GM12865 (cell line): Measurements from ENCODE around the gene FCF1.

Experiments
- DNase-seq: peaks from one replicate; pipeline ENCODE4 v3.0.0; 2010; ENCODE audit warnings: low read depth
- H3K4me3 ChIP-seq: 2 replicates; pipeline ENCODE4 v1.5.1; 2011; ENCODE audit warnings: mild to moderate bottlenecking, low read depth, low read length, control low read depth
- CTCF ChIP-seq: IDR thresholded peaks from 2 replicates; pipeline ENCODE4 v1.5.1; 2011; ENCODE audit warnings: low read length, control low read depth, low read depth, inconsistent platforms; ENCODE audit not compliant: insufficient read depth; ENCODE audit errors: missing control alignments

The FCF1 gene

GRCh38 chr14:74684434-74684833 is 28.5 kb upstream of the FCF1 start:
- no peak overlapping the region for H3K4me3 ChIP-seq
- peak; percentile 47 for DNase-seq
- no peak for TF ChIP-seq CTCF

- no peak overlapping the region for H3K4me3 ChIP-seq
- DNase-seq = no peak
- TF ChIP-seq CTCF = no peak
Observed at GRCh38 chr14:74685056-74685455, 27.9 kb upstream of the FCF1 start.

- DNase-seq = no peak
- no peak overlapping the region for H3K4me3 ChIP-seq
- TF ChIP-seq CTCF = no peak
Observed at GRCh38 chr14:74685921-74686678, 26.8 kb upstream of the FCF1 start.

- DNase-seq = no peak
- H3K4me3 ChIP-seq = no peak overlapping the region
- no peak for TF ChIP-seq CTCF
Observed at GRCh38 chr14:74691456-74691855, 21.5 kb upstream of the FCF1 start.

GRCh38 chr14:74693191-74693590 is 19.8 kb upstream of the FCF1 start:
- no peak for TF ChIP-seq CTCF
- no peak overlapping the region for H3K4me3 ChIP-seq

GRCh38 chr14:74695406-74695805 is 17.5 kb upstream of the FCF1 start:
- no peak for DNase-seq
- TF ChIP-seq CTCF = no peak
- H3K4me3 ChIP-seq = no peak overlapping the region

More at GRCh38 chr14:74693191-74693590, 19.8 kb upstream of the FCF1 start:
- no peak for DNase-seq

GRCh38 chr14:74697011-74697410 is 15.9 kb upstream of the FCF1 start:
- no peak for DNase-seq
- H3K4me3 ChIP-seq = no peak overlapping the region
- no peak for TF ChIP-seq CTCF
